GM12864 (cell line): ENCODE results near the gene ECEL1.

Source experiments
- DNase-seq: peaks from one replicate; pipeline ENCODE4 v3.0.0-alpha.2; 2011; ENCODE audit warnings: low read depth
- H3K4me3 ChIP-seq: 2 replicates; pipeline ENCODE4 v1.5.1; 2011; ENCODE audit warnings: mild to moderate bottlenecking, low read depth, low read length, control low read depth
- CTCF ChIP-seq: IDR thresholded peaks from 2 replicates; pipeline ENCODE4 v1.5.1; 2011; ENCODE audit warnings: low read depth, mild to moderate bottlenecking, moderate library complexity, low read length, control low read depth, inconsistent platforms; ENCODE audit errors: missing control alignments

The ECEL1 gene

DNA sequence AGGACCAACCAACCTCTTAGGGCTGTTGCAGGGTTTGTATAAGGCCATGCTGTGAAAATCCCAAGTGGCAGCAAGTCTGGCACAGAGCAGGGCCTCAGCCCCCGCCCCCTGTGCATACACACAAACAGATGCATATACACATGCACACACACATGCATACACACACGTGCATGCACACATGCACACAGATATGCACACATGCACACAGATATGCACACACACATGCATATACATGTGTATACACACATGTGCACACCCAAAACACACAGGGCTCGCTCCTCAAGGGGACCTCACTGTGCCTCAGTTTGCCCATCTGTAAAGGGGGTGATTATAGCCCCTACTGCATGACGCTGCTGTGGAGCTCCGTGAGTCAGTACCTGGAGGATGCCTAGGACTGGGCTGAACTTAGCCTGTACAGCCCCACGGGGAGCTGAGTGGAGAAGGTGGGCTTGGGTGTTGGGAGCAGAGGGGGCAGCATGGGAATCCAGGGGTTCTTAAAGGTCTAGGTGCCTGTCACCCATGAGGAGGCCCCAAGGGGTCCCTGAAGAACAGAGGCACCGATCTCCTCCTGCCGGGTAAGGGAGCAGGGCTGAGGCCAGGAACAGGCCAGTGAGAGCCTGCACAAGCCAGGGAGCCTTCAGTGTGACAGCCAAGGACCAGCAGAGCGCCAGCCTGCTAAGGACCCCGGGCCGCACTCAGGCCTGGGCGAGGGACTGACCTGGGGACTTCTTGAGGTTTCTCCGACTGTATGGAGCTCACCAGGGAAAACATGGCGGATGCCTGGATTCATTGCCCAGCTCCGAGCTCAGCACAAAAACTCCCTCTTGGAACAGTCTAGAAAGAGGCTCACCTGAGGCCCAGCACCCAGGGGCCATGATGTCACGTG lies 55.7 kb downstream of the ECEL1 start:
- DNase-seq, result no peak
- H3K4me3 ChIP-seq, result no peak overlapping the region
- TF ChIP-seq CTCF, result no peak
